Measurements from ENCODE around the gene DDX18.

DDX18 gene

DNA sequence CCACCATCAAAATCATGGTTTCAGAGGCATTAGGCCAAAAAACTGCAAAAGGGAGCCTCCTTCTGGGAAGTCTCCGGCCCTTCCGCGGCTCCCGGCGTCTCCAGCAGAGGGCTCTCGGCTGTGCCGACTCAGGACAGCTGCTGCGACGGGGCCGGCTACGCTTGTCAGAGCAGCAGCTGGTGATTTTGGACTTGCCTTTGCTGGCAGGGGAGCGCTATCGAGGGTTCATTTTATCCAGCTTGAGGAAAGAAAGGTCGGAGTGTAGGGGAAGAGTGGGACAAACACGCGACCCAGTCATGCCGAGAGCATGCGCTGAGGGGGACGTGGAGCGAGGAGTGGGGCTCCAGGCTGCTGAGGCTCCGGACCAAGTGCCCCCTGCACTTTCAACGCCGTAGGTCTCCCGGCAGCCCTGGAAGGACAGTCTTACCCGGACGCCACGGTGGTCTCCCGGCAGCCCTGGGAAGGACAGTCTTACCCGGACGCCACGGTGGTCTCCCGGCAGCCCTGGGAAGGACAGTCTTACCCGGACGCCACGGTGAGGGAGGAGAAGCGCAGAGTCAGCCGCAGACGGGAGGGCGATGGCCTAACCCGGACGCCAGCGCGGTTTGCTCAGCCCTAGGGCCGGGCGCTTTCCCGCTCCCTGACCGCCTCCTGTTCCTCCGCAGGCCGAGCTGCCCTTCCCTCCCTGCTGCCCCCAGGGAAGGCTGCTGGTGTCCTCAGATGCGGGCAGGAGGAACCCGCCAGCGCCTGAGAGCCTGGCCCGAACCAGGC lies 21.7 kb downstream of the DDX18 start:
- in situ Hi-C loops (cut with HindIII; ENCODE audit: low pct_ligation_motif_present, low sequenced_read_pairs) = no loop called here
- Histone ChIP-seq H3K27ac (no peak overlapping the region), H3K27me3 (replicated peaks) (no peaks in the 10 kb centered on the region), H3K36me3 (replicated peaks) (peaks cover 3% of the 10 kb centered on the region), H3K4me3 (ENCODE audit: low read depth, low read length) (peak overlapping the region; percentile 60)
- DNase-seq = peak; percentile 80
- TF ChIP-seq, protein P1, sequence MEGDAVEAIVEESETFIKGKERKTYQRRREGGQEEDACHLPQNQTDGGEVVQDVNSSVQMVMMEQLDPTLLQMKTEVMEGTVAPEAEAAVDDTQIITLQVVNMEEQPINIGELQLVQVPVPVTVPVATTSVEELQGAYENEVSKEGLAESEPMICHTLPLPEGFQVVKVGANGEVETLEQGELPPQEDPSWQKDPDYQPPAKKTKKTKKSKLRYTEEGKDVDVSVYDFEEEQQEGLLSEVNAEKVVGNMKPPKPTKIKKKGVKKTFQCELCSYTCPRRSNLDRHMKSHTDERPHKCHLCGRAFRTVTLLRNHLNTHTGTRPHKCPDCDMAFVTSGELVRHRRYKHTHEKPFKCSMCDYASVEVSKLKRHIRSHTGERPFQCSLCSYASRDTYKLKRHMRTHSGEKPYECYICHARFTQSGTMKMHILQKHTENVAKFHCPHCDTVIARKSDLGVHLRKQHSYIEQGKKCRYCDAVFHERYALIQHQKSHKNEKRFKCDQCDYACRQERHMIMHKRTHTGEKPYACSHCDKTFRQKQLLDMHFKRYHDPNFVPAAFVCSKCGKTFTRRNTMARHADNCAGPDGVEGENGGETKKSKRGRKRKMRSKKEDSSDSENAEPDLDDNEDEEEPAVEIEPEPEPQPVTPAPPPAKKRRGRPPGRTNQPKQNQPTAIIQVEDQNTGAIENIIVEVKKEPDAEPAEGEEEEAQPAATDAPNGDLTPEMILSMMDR (IDR thresholded peaks at IDR 0.05; ENCODE audit: low read depth, low read length, missing control alignments) = peak; percentile 98

GRCh38 chr2:117845304-117845703 lies 30.8 kb downstream of the DDX18 start:
- Histone ChIP-seq H3K27ac (no peak overlapping the region), H3K4me3 (ENCODE audit: low read depth, low read length) (no peak overlapping the region), H3K36me3 (replicated peaks) (no peaks in the 10 kb centered on the region), H3K27me3 (replicated peaks) (no peaks in the 10 kb centered on the region)
- DNase-seq = no peak
- TF ChIP-seq, protein P1 (IDR thresholded peaks at IDR 0.05; ENCODE audit: low read depth, low read length, missing control alignments) = no peak
- in situ Hi-C loops (cut with HindIII; ENCODE audit: low pct_ligation_motif_present, low sequenced_read_pairs) = no loop called here

DNA sequence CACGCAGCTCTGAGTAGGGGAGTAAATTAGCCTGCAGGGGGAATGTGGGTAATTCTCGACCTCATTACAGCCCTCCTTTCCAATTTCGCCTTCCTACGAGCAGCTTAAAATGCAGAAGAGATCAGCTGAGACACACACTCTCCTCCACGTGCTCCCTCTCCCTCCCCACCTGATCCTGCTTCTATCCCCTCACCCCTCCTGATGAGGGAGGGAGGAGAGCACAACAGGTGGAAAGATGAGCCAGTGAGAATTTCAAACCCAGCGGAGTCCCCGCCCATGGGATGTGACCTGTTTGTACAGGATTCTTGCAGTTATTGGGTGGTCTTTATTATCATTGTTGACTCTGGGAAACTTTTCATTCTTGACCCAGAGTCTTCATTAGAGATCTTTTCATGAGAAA lies 35.5 kb downstream of the DDX18 start:
- no peak overlapping the region for H3K27ac ChIP-seq
- no peak for DNase-seq
- TF ChIP-seq, protein P1 (IDR thresholded peaks at IDR 0.05; ENCODE audit: low read depth, low read length, missing control alignments) = no peak
- H3K36me3 ChIP-seq (replicated peaks) = no peaks in the 10 kb centered on the region
- no peaks in the 10 kb centered on the region for H3K27me3 ChIP-seq (replicated peaks)
- no peak overlapping the region for H3K4me3 ChIP-seq (ENCODE audit: low read depth, low read length)
- in situ Hi-C loops (cut with HindIII; ENCODE audit: low pct_ligation_motif_present, low sequenced_read_pairs) = no loop called here

DNA sequence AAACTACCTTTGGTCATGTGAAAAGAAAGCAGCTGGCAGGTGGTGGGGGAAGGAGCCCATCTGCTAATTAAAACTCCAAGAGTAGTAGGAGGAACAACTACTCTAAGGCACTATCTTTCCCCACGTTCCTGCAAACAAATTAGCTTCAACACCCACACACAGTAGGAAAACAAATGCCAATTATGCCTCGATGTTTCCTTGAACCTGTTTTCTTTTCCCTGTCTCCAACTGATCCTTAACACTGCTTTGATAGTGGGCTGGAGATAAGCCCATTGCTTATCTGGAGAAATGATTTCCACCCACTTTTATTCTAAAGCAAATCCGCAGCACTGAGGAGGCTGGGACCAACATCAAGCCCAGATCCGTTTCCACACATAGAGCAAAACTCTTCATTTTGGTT lies 36.0 kb downstream of the DDX18 start:
- TF ChIP-seq, protein P1 (IDR thresholded peaks at IDR 0.05; ENCODE audit: low read depth, low read length, missing control alignments) = no peak
- Histone ChIP-seq H3K4me3 (ENCODE audit: low read depth, low read length) (no peak overlapping the region), H3K36me3 (replicated peaks) (no peaks in the 10 kb centered on the region), H3K27ac (no peak overlapping the region), H3K27me3 (replicated peaks) (no peaks in the 10 kb centered on the region)
- DNase-seq = no peak
- in situ Hi-C loops (cut with HindIII; ENCODE audit: low pct_ligation_motif_present, low sequenced_read_pairs) = no loop called here

GRCh38 chr2:117851969-117852368 lies 37.5 kb downstream of the DDX18 start:
- no peak for DNase-seq
- TF ChIP-seq, protein P1 (IDR thresholded peaks at IDR 0.05; ENCODE audit: low read depth, low read length, missing control alignments) = no peak
- no peaks in the 10 kb centered on the region for H3K36me3 ChIP-seq (replicated peaks)
- in situ Hi-C loops (cut with HindIII; ENCODE audit: low pct_ligation_motif_present, low sequenced_read_pairs) = no loop called here
- no peaks in the 10 kb centered on the region for H3K27me3 ChIP-seq (replicated peaks)
- no peak overlapping the region for H3K27ac ChIP-seq
- no peak overlapping the region for H3K4me3 ChIP-seq (ENCODE audit: low read depth, low read length)

DNA sequence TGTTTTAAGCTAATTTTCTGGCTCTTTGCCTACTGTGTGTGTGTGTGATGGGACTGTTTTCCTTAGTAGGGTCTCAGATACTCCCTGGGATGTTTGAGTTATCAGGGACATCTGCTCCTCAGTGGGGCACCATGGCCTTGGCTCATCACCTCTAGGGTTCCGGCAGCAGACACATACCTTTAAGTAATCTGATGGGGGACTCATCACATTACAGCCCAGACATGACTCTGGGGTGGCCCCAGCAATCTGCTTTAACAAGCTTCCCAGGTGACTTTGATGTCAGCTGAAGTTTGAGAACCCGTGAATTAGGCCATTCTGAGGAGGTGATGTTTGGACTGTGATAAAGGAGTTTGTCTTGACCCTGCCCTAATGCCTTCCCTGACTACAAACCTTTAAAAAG lies 38.8 kb downstream of the DDX18 start:
- DNase-seq = no peak
- H3K4me3 ChIP-seq (ENCODE audit: low read depth, low read length) = no peak overlapping the region
- in situ Hi-C loops (cut with HindIII; ENCODE audit: low pct_ligation_motif_present, low sequenced_read_pairs) = no loop called here
- TF ChIP-seq, protein P1 (IDR thresholded peaks at IDR 0.05; ENCODE audit: low read depth, low read length, missing control alignments) = no peak
- no peaks in the 10 kb centered on the region for H3K36me3 ChIP-seq (replicated peaks)
- H3K27me3 ChIP-seq (replicated peaks) = no peaks in the 10 kb centered on the region
- H3K27ac ChIP-seq = no peak overlapping the region

Measured in brain microvascular endothelial cell (primary cell).